HepG2 (cell line): ENCODE data around the gene LAMTOR1. TPM values are rescaled to one million over a fixed set of nuclear protein-coding genes. Genes with fewer than 3 reads are reported as not detected.

Experiments used
- CREB3 ChIP-seq: sonication (generic); formaldehyde crosslinking; IDR thresholded peaks from 2 replicates; pipeline ENCODE4 v1.5.0; 2020; ENCODE audit warnings: missing genetic modification reagents
- GZF1 ChIP-seq: sonication (generic); formaldehyde crosslinking; IDR thresholded peaks from 2 replicates; pipeline ENCODE4 v1.5.1; 2020; ENCODE audit warnings: mild to moderate bottlenecking, missing genetic modification reagents
- NFKBIZ ChIP-seq: IDR thresholded peaks from 2 replicates; pipeline ENCODE4 v1.6.1; 2018; ENCODE audit warnings: missing genetic modification reagents, missing compliant biosample characterization
- PCBP1 ChIP-seq: fragments of 200-400 bp; formaldehyde crosslinking; IDR thresholded peaks from 2 replicates; pipeline ENCODE4 v1.6.1; 2017; ENCODE audit warnings: mild to moderate bottlenecking, low read depth, low read length, borderline replicate concordance
- PLRG1 ChIP-seq: fragments of 450-650 bp; conservative IDR thresholded peaks from 2 replicates; pipeline ENCODE4 v1.6.1; 2016
- PRMT3 ChIP-seq: sonication (generic); formaldehyde crosslinking; IDR thresholded peaks from 2 replicates; pipeline ENCODE4 v1.8.1; 2022; ENCODE audit warnings: low read depth, mild to moderate bottlenecking, moderate library complexity, missing genetic modification reagents, borderline replicate concordance
- RXRA ChIP-seq: sonication (generic); formaldehyde crosslinking; IDR thresholded peaks from 2 replicates; pipeline ENCODE4 v1.5.1; 2020; ENCODE audit warnings: missing genetic modification reagents
- SRSF1 ChIP-seq: fragments of 200-400 bp; formaldehyde crosslinking; optimal IDR thresholded peaks from 2 replicates; pipeline ENCODE3; 2017; ENCODE audit warnings: mild to moderate bottlenecking, low read depth, low read length, moderate library complexity
- TRIM24 ChIP-seq: sonication (generic); formaldehyde crosslinking; IDR thresholded peaks from 2 replicates; pipeline ENCODE4 v1.8.0; 2022; ENCODE audit warnings: mild to moderate bottlenecking, missing genetic modification reagents
- U2AF2 ChIP-seq: fragments of 200-400 bp; formaldehyde crosslinking; IDR thresholded peaks from 2 replicates; pipeline ENCODE4 v1.6.1; 2017; ENCODE audit warnings: low read depth, mild to moderate bottlenecking, low read length
- ZNF124 ChIP-seq: sonication (generic); formaldehyde crosslinking; IDR thresholded peaks from 2 replicates; pipeline ENCODE4 v1.4.0; 2020; ENCODE audit warnings: missing genetic modification reagents
- ZNF138 ChIP-seq: sonication (generic); formaldehyde crosslinking; IDR thresholded peaks from 2 replicates; pipeline ENCODE4 v1.5.0; 2020; ENCODE audit warnings: mild to moderate bottlenecking, low read depth, missing genetic modification reagents
- ZNF143 ChIP-seq: sonication (generic); formaldehyde crosslinking; IDR thresholded peaks from 2 replicates; pipeline ENCODE4 v1.4.0; 2020; ENCODE audit warnings: missing genetic modification reagents
- ZNF430 ChIP-seq: sonication (generic); formaldehyde crosslinking; IDR thresholded peaks from 2 replicates; pipeline ENCODE4 v1.9.0; 2021; ENCODE audit warnings: mild to moderate bottlenecking, missing genetic modification reagents
- ZNF496 ChIP-seq: sonication (generic); formaldehyde crosslinking; IDR thresholded peaks from 2 replicates; pipeline ENCODE4 v1.8.1; 2023; ENCODE audit warnings: mild to moderate bottlenecking, moderate library complexity, missing genetic modification reagents; ENCODE audit not compliant: insufficient replicate concordance
- ZNF589 ChIP-seq: sonication (generic); formaldehyde crosslinking; conservative IDR thresholded peaks from 2 replicates; pipeline ENCODE4 v1.8.0; 2022; ENCODE audit warnings: mild to moderate bottlenecking, moderate library complexity, missing genetic modification reagents
- ZNF607 ChIP-seq: sonication (generic); formaldehyde crosslinking; IDR thresholded peaks from 2 replicates; pipeline ENCODE4 v1.5.1; 2020; ENCODE audit warnings: missing genetic modification reagents, mild to moderate bottlenecking, borderline replicate concordance
- ZNF747 ChIP-seq: sonication (generic); formaldehyde crosslinking; IDR thresholded peaks from 2 replicates; pipeline ENCODE4 v1.8.1; 2023; ENCODE audit warnings: missing genetic modification reagents, mild to moderate bottlenecking, borderline replicate concordance
- ZNF879 ChIP-seq: sonication (generic); formaldehyde crosslinking; IDR thresholded peaks from 2 replicates; pipeline ENCODE4 v1.8.1; 2023; ENCODE audit warnings: missing genetic modification reagents
- polyA plus RNA-seq, 8 experiments: library from polyadenylated mRNA; depleted of rRNA in 3 of 8; stranded (reverse) in 7 of 8; unstranded in 1 of 8; fragments of >200 nt; fragmentation: Illumina TruSeq in 4 of 8; extraction: Trizol in 4 of 8; gene quantifications; 2 replicates each; pipeline versions ENCODE4 v1.2.1 to v1.2.3, GENCODE V29; 2011 to 2016; ENCODE audit warnings: low read depth in 4 of 8, missing spikeins in 1 of 8, mixed read lengths in 1 of 8; ENCODE audit not compliant: insufficient read depth in 1 of 8
- total RNA-seq, 5 experiments: library from RNA; depleted of rRNA; stranded (reverse); fragments of >200 nt; fragmentation: Illumina TruSeq; extraction: Trizol; gene quantifications; 2 replicates each; pipeline ENCODE4 v1.2.3, GENCODE V29; 2016; ENCODE audit warnings: low read depth in 1 of 5
- TF ChIP-seq, protein P1 (sequence below): sonication (generic); formaldehyde crosslinking; IDR thresholded peaks from 2 replicates; pipeline ENCODE4 v1.5.0; 2020; ENCODE audit warnings: mild to moderate bottlenecking, missing genetic modification reagents, borderline replicate concordance
- TF ChIP-seq, protein P2 (sequence below): sonication (generic); formaldehyde crosslinking; IDR thresholded peaks from 2 replicates; pipeline ENCODE4 v1.5.1; 2020; ENCODE audit warnings: missing genetic modification reagents, mild to moderate bottlenecking, borderline replicate concordance

Gene LAMTOR1
- total and polyA plus RNA-seq, 2 of the 13 experiments (the other 11 are each of a cell fraction or from before 2014, with no cell fraction given) = 60.4 to 66.0 TPM

- TF ChIP-seq ZNF496 (CRISPR knock-in tag) = no peak
- TF ChIP-seq, protein P1, sequence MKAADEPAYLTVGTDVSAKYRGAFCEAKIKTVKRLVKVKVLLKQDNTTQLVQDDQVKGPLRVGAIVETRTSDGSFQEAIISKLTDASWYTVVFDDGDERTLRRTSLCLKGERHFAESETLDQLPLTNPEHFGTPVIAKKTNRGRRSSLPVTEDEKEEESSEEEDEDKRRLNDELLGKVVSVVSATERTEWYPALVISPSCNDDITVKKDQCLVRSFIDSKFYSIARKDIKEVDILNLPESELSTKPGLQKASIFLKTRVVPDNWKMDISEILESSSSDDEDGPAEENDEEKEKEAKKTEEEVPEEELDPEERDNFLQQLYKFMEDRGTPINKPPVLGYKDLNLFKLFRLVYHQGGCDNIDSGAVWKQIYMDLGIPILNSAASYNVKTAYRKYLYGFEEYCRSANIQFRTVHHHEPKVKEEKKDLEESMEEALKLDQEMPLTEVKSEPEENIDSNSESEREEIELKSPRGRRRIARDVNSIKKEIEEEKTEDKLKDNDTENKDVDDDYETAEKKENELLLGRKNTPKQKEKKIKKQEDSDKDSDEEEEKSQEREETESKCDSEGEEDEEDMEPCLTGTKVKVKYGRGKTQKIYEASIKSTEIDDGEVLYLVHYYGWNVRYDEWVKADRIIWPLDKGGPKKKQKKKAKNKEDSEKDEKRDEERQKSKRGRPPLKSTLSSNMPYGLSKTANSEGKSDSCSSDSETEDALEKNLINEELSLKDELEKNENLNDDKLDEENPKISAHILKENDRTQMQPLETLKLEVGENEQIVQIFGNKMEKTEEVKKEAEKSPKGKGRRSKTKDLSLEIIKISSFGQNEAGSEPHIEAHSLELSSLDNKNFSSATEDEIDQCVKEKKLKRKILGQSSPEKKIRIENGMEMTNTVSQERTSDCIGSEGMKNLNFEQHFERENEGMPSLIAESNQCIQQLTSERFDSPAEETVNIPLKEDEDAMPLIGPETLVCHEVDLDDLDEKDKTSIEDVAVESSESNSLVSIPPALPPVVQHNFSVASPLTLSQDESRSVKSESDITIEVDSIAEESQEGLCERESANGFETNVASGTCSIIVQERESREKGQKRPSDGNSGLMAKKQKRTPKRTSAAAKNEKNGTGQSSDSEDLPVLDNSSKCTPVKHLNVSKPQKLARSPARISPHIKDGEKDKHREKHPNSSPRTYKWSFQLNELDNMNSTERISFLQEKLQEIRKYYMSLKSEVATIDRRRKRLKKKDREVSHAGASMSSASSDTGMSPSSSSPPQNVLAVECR (CRISPR knock-in tag) = peak; percentile 77
- no peak for TF ChIP-seq ZNF879 (CRISPR knock-in tag)
- peak; percentile 69; the same call in 1 of the 2 replicates for TF ChIP-seq ZNF747
- no peak for TF ChIP-seq U2AF2
- no peak for TF ChIP-seq TRIM24 (CRISPR knock-in tag)
- peak; percentile 44 for TF ChIP-seq ZNF143
- TF ChIP-seq NFKBIZ = peak; percentile 79; the same call in 1 of the 2 replicates
- no peak for TF ChIP-seq ZNF589 (CRISPR knock-in tag)
- 0 out of 2 replicates have a peak, but pooled peaks have one; percentile 20 for TF ChIP-seq ZNF124 (CRISPR knock-in tag)
- peak; percentile 55; the same call in 1 of the 2 replicates for TF ChIP-seq RXRA (CRISPR knock-in tag)
- peak; percentile 76; the same call in 1 of the 2 replicates for TF ChIP-seq CREB3 (CRISPR knock-in tag)
- peak; percentile 77; the same call in 1 of the 2 replicates for TF ChIP-seq ZNF430 (CRISPR knock-in tag)
- TF ChIP-seq ZNF138 (CRISPR knock-in tag) = no peak
- 0 out of 2 replicates have a peak, but pooled peaks have one; percentile 64 for TF ChIP-seq PCBP1
- TF ChIP-seq PLRG1 = no peak
- no peak for TF ChIP-seq GZF1 (CRISPR knock-in tag)
- TF ChIP-seq PRMT3 (CRISPR knock-in tag) = no peak
- TF ChIP-seq, protein P2, sequence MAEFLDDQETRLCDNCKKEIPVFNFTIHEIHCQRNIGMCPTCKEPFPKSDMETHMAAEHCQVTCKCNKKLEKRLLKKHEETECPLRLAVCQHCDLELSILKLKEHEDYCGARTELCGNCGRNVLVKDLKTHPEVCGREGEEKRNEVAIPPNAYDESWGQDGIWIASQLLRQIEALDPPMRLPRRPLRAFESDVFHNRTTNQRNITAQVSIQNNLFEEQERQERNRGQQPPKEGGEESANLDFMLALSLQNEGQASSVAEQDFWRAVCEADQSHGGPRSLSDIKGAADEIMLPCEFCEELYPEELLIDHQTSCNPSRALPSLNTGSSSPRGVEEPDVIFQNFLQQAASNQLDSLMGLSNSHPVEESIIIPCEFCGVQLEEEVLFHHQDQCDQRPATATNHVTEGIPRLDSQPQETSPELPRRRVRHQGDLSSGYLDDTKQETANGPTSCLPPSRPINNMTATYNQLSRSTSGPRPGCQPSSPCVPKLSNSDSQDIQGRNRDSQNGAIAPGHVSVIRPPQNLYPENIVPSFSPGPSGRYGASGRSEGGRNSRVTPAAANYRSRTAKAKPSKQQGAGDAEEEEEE (CRISPR knock-in tag) = 0 out of 2 replicates have a peak, but pooled peaks have one; percentile 32
- no peak for TF ChIP-seq ZNF607 (CRISPR knock-in tag)
- TF ChIP-seq SRSF1 = peak; percentile 40
These were observed 9.3 kb upstream of the LAMTOR1 start, which contains the start of gene ANAPC15 (continued) for GRCh38 chr11:72112143-72112977.
